OCI-LY7 (cell line): Measurements from ENCODE around the gene ORMDL1. TPM values are rescaled to one million over a fixed set of nuclear protein-coding genes. Genes with fewer than 3 reads are reported as not detected.

Experiments used
- Bru-seq: library from RNA; stranded (reverse); fragments of 400-500 nt; gene quantifications from one replicate; lab custom pipeline; 2021; lab: Mats Ljungman, UMichigan
- BruChase-seq, 2 experiments: library from RNA; stranded (reverse); fragments of 400-500 nt; gene quantifications; one replicate each; lab custom pipeline; 2021; lab: Mats Ljungman, UMichigan
- BruUV-seq: library from RNA; stranded (reverse); fragments of 400-500 nt; replicated peaks from 2 replicates; lab custom pipeline; 2021; lab: Mats Ljungman, UMichigan
- CTCF ChIA-PET: fragments of 300-600 bp; sonication (Branson Sonifier 250); formaldehyde crosslinking; loops from one replicate; lab custom pipeline; 2022; ENCODE audit warnings: antibody characterized with exemption; ENCODE audit not compliant: unreplicated experiment; lab: Charles Lee
- POLR2A ChIA-PET: fragments of 300-600 bp; sonication (Branson Sonifier 250); formaldehyde crosslinking; loops from one replicate; lab custom pipeline; 2022; ENCODE audit warnings: antibody characterized with exemption; lab: Charles Lee
- DNase-seq: peaks from one replicate; pipeline ENCODE4 v3.0.0-alpha.2; 2015; ENCODE audit warnings: low spot score
- H2AFZ ChIP-seq: fragments of 200-600 bp; sonication (generic), shearing (Covaris generic); 2 replicates; pipeline ENCODE4 v1.6.1; 2014; ENCODE audit warnings: mild to moderate bottlenecking, antibody characterized with exemption, low read length, moderate library complexity
- H3K27ac ChIP-seq: fragments of 200-600 bp; sonication (generic); 2 replicates; pipeline ENCODE4 v1.5.1; 2014; ENCODE audit warnings: mixed run types, low read depth, mild to moderate bottlenecking, moderate library complexity, low read length, inconsistent platforms; ENCODE audit not compliant: poor library complexity, severe bottlenecking
- H3K36me3 ChIP-seq: fragments of 200-600 bp; sonication (generic); 2 replicates; pipeline ENCODE4 v1.6.1; 2014; ENCODE audit warnings: mild to moderate bottlenecking, antibody characterized with exemption, low read length, moderate library complexity, mixed read lengths; ENCODE audit not compliant: insufficient read depth
- H3K4me1 ChIP-seq: fragments of 200-600 bp; sonication (generic); 2 replicates; pipeline ENCODE4 v1.5.1; 2014; ENCODE audit warnings: mild to moderate bottlenecking, low read length; ENCODE audit not compliant: insufficient read depth, poor library complexity, severe bottlenecking
- H3K4me2 ChIP-seq: fragments of 200-600 bp; sonication (generic); 2 replicates; pipeline ENCODE4 v1.6.1; 2014; ENCODE audit warnings: mild to moderate bottlenecking, low read length
- H3K4me3 ChIP-seq: fragments of 200-600 bp; sonication (generic); 2 replicates; pipeline ENCODE4 v1.5.1; 2014; ENCODE audit warnings: mild to moderate bottlenecking, low read depth, low read length; ENCODE audit not compliant: poor library complexity, severe bottlenecking
- H3K79me2 ChIP-seq: fragments of 200-600 bp; sonication (generic); 2 replicates; pipeline ENCODE4 v1.6.1; 2016; ENCODE audit warnings: low read depth, mild to moderate bottlenecking, low read length, moderate library complexity, mixed read lengths; ENCODE audit not compliant: insufficient read depth
- H3K9me2 ChIP-seq: fragments of 200-600 bp; sonication (generic); 2 replicates; pipeline ENCODE4 v1.6.1; 2016; ENCODE audit warnings: mild to moderate bottlenecking, low read length, mixed read lengths; ENCODE audit not compliant: insufficient read depth
- H3K9me3 ChIP-seq: fragments of 200-600 bp; sonication (generic); 2 replicates; pipeline ENCODE4 v1.6.1; 2014; ENCODE audit warnings: mild to moderate bottlenecking, mixed run types, low read length, mixed read lengths
- H4K20me1 ChIP-seq: fragments of 200-600 bp; sonication (generic); 2 replicates; pipeline ENCODE4 v1.6.1; 2014; ENCODE audit warnings: mild to moderate bottlenecking, antibody characterized with exemption, low read length, moderate library complexity, mixed read lengths; ENCODE audit not compliant: insufficient read depth
- EZH2phosphoT487 ChIP-seq: fragments of 200-600 bp; sonication (generic); IDR thresholded peaks from 2 replicates; pipeline ENCODE4 v1.6.1; 2018; ENCODE audit warnings: low read depth, borderline replicate concordance, mild to moderate bottlenecking, mixed run types, antibody characterized with exemption, low read length, moderate library complexity, mixed read lengths
- intact Hi-C: fragments of 100-400 bp; cut with micrococcal nuclease; formaldehyde crosslinking; loops from one replicate; pipeline ENCODE4 v1.10.0; 2022; ENCODE audit not compliant: unreplicated experiment
- long read RNA-seq: library from polyadenylated mRNA; stranded (forward); transcript quantifications from one replicate; pipeline ENCODE4 v2.0.0, GENCODE V29; 2022
- total RNA-seq, 2 experiments: library from RNA; depleted of rRNA in 1 of 2; stranded (reverse); fragments of >200 nt in 1 of 2; shearing (Covaris generic) in 1 of 2; gene quantifications; 2 replicates each; pipeline ENCODE4 v1.2.3, GENCODE V29; 2014 to 2022
- TF ChIP-seq, protein P1 (sequence below): fragments of 200-600 bp; sonication (generic); conservative IDR thresholded peaks from 2 replicates; pipeline ENCODE4 v1.5.1; 2014; ENCODE audit warnings: mild to moderate bottlenecking, antibody characterized with exemption, low read length, moderate library complexity, mixed read lengths

The ORMDL1 gene, protein sequence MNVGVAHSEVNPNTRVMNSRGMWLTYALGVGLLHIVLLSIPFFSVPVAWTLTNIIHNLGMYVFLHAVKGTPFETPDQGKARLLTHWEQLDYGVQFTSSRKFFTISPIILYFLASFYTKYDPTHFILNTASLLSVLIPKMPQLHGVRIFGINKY
- total RNA-seq (2014; rRNA removed; shearing (Covaris generic)) (49.3 and 59.3 TPM in 2 replicates), total RNA-seq (2022) (59.6 and 65.7 TPM in 2 replicates), Bru-seq, nascent RNA (percentile 88 among the genes with signal in this experiment), BruChase-seq, experiment 1, labeled RNA remaining after a 6-hour chase (percentile 83 among the genes with signal in this experiment), BruChase-seq, experiment 2, labeled RNA remaining after a 2-hour chase (percentile 90 among the genes with signal in this experiment)
- long read RNA-seq, transcript ORMDL1-201 (3 exons, 2,692 nt) = minor isoform, 49 of 159 reads
- long read RNA-seq, transcript ORMDL1-203 (4 exons, 2,009 nt) = major isoform, 61 of 159 reads
- long read RNA-seq, partial matches to known transcripts = 13 of 159 reads
- long read RNA-seq, other reads (novel, unspliced or antisense) = 30 of 159 reads

DNA sequence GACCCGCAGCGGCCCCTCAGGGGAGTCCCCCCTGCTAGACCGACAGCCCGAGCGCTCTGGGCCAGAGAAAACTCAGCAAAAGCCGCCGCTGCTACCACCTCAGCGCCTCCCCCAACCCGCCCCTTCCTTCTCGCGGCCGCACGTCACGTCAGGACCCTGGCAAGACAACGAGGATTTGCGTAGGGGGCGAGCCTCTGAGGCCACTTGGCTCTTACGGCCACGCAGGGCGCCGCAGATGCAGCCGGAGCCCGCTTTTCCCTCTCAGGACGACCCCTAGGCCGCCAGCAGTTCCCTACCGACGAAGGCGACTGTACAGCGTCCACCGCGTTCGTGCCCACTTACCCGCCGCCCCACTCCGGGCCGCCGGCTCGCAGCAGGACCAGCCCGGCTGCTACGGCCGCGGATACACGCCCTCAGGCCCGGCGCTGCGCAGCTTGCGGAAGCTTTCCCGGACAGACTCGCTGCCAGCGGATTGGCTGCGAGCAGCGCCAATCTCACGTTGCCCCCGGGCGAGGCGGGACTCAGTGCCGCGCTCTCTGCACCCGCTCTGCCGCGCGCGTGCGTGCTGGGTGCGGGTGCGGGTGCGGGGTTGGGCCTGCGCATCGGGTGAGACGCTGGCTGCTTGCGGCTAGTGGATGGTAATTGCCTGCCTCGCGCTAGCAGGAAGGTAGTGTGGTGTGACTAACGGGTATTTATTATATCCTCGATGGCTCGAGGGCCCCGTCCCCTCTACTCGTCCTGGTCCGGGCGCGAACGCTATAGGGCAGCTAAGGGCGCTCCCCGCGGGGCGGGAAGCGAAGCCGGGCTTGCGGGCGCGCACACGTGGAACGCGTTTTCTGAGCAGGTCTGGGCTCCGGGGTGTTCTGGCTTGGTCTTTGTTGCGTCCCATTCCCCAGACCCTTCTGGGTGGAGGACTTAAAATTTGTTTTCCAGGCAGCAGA is at the start of gene ORMDL1, which contains the start of gene PMS1:
Gene ORMDL1, minus strand, starts transcription at position 413 of the 941 bp plus-strand sequence. CDS start 1,744 bp downstream, outside the sequence.
Gene PMS1, plus strand, starts transcription at position 524 of the 941 bp plus-strand sequence. CDS start 7,360 bp downstream, outside the sequence.
- intact Hi-C loops = loop anchor here (1.0 to 10.0 kb wide), 4 partner anchors 22 to 339 kb away; partner anchors contain the start of genes ASNSD1, OSGEPL1 and WDR75
- peak within 1 kb of the TSS; percentile 75 for H3K27ac ChIP-seq
- peaks cover 89% of the 10 kb centered on the region for H3K79me2 ChIP-seq
- H4K20me1 ChIP-seq = peaks cover 10% of the 10 kb centered on the region
- H2AFZ ChIP-seq = peak within 1 kb of the TSS; percentile 68; the same call in 1 of the 2 replicates
- DNase-seq = peak; percentile 97
- POLR2A ChIA-PET = interaction anchor here (0.7 to 1.2 kb wide), 4 partner anchors 12 to 535 kb away, joined by 3 to 6 read pairs (median 4); partner anchors contain the start of gene OSGEPL1
- CTCF ChIA-PET = no interaction called here
- H3K4me2 ChIP-seq = peak within 1 kb of the TSS; percentile 98
- H3K36me3 ChIP-seq = peaks cover 73% of the 10 kb centered on the region
- H3K4me3 ChIP-seq = peak within 1 kb of the TSS; percentile 79
- peaks cover 27% of the 10 kb centered on the region for H3K4me1 ChIP-seq
- no peaks in the 10 kb centered on the region for H3K9me2 ChIP-seq
- no peak for TF ChIP-seq EZH2phosphoT487
- TF ChIP-seq, protein P1, sequence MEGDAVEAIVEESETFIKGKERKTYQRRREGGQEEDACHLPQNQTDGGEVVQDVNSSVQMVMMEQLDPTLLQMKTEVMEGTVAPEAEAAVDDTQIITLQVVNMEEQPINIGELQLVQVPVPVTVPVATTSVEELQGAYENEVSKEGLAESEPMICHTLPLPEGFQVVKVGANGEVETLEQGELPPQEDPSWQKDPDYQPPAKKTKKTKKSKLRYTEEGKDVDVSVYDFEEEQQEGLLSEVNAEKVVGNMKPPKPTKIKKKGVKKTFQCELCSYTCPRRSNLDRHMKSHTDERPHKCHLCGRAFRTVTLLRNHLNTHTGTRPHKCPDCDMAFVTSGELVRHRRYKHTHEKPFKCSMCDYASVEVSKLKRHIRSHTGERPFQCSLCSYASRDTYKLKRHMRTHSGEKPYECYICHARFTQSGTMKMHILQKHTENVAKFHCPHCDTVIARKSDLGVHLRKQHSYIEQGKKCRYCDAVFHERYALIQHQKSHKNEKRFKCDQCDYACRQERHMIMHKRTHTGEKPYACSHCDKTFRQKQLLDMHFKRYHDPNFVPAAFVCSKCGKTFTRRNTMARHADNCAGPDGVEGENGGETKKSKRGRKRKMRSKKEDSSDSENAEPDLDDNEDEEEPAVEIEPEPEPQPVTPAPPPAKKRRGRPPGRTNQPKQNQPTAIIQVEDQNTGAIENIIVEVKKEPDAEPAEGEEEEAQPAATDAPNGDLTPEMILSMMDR = no peak
- H3K9me3 ChIP-seq = no peaks in the 10 kb centered on the region
- TSS peak; percentile 79 for BruUV-seq

DNA sequence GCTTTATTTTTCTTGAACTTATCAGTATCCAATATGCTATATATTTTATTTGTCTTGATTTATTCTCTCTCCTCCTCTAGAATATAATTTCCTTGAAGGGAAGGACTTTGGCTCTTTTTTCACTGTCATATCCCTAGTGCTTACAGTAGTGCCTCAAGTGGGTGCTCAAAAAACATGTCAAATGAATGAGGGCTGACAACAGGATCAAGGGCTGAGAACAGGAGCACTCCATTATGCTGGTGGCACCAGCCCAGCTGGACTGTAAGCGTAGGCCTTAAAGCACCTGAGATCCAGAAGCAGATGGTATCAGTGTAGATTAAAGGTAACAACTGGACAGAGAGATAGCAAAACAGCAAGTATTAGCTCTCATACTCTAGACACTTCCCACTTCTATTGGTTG is 46.4 kb upstream of the ORMDL1 start:
- H3K36me3 ChIP-seq = peaks cover 38% of the 10 kb centered on the region
- BruUV-seq = no TSS peak
- intact Hi-C loops = no loop called here
- TF ChIP-seq EZH2phosphoT487 = no peak
- TF ChIP-seq, protein P1 = no peak
- no peak overlapping the region for H3K27ac ChIP-seq
- DNase-seq = no peak
- H3K4me2 ChIP-seq = no peak overlapping the region
- H3K79me2 ChIP-seq = no peaks in the 10 kb centered on the region; the same call in 1 of the 2 replicates
- no peak overlapping the region for H2AFZ ChIP-seq
- no peaks in the 10 kb centered on the region for H3K4me1 ChIP-seq
- H4K20me1 ChIP-seq = no peaks in the 10 kb centered on the region
- no peaks in the 10 kb centered on the region for H3K9me2 ChIP-seq
- POLR2A ChIA-PET = no interaction called here
- H3K4me3 ChIP-seq = no peak overlapping the region
- H3K9me3 ChIP-seq = no peaks in the 10 kb centered on the region
- CTCF ChIA-PET = no interaction called here
